PC-9 (cell line): ENCODE measurements around the gene ANKK1. TPM values are rescaled to one million over a fixed set of nuclear protein-coding genes. Genes with fewer than 3 reads are reported as not detected.

ENCODE experiments used
- BruUV-seq: library from RNA; stranded (reverse); fragments of 400-500 nt; replicated peaks from 2 replicates; lab custom pipeline; 2021; lab: Mats Ljungman, UMichigan
- CTCF ChIA-PET: fragments of 300-600 bp; sonication (Branson Sonifier 250); formaldehyde crosslinking; loops from one replicate; lab custom pipeline; 2022; ENCODE audit warnings: antibody characterized with exemption; lab: Charles Lee
- POLR2A ChIA-PET: fragments of 300-600 bp; sonication (Branson Sonifier 250); formaldehyde crosslinking; loops from one replicate; lab custom pipeline; 2022; ENCODE audit warnings: antibody characterized with exemption; ENCODE audit not compliant: unreplicated experiment; lab: Charles Lee
- DNase-seq, 2 experiments: peaks; one replicate each; pipeline versions ENCODE4 v3.0.0 to v3.0.0-alpha.2; 2015 to 2022; ENCODE audit warnings: mixed read lengths in 1 of 2
- H2AFZ ChIP-seq: fragments of 200-600 bp; sonication (generic); 2 replicates; pipeline ENCODE4 v1.8.1; 2017; ENCODE audit warnings: antibody characterized with exemption
- H3F3A ChIP-seq: fragments of 200-600 bp; sonication (generic); 2 replicates; pipeline ENCODE4 v1.8.1; 2017; ENCODE audit warnings: antibody characterized with exemption, mild to moderate bottlenecking, low read depth; ENCODE audit not compliant: insufficient read depth
- H3K27ac ChIP-seq: fragments of 200-600 bp; sonication (generic); 2 replicates; pipeline ENCODE4 v1.6.1; 2016; ENCODE audit warnings: mixed run types
- H3K27me3 ChIP-seq: fragments of 200-600 bp; sonication (generic); 2 replicates; pipeline ENCODE4 v1.6.1; 2016; ENCODE audit warnings: low read depth, mixed run types; ENCODE audit not compliant: insufficient read depth
- H3K36me3 ChIP-seq: fragments of 200-600 bp; sonication (generic); 2 replicates; pipeline ENCODE4 v1.6.1; 2016; ENCODE audit warnings: low read depth, mixed run types
- H3K4me1 ChIP-seq: fragments of 200-600 bp; sonication (generic); replicated peaks from 2 replicates; pipeline ENCODE4 v1.6.1; 2016; ENCODE audit warnings: mixed run types; ENCODE audit not compliant: insufficient read depth
- H3K4me2 ChIP-seq: fragments of 200-600 bp; sonication (generic); 2 replicates; pipeline ENCODE4 v1.6.1; 2017; ENCODE audit warnings: mixed run types
- H3K4me3 ChIP-seq: fragments of 200-600 bp; sonication (generic); 2 replicates; pipeline ENCODE4 v1.6.1; 2016; ENCODE audit warnings: mixed run types
- H3K79me2 ChIP-seq: fragments of 200-600 bp; sonication (generic); 2 replicates; pipeline ENCODE4 v1.6.1; 2017; ENCODE audit warnings: low read depth, mixed run types
- H3K9me2 ChIP-seq: fragments of 200-600 bp; sonication (generic); 2 replicates; pipeline ENCODE4 v1.8.1; 2017; ENCODE audit warnings: mild to moderate bottlenecking; ENCODE audit not compliant: insufficient read depth
- H3K9me3 ChIP-seq: fragments of 200-600 bp; sonication (generic); 2 replicates; pipeline ENCODE4 v1.8.1; 2016; ENCODE audit warnings: low read depth; ENCODE audit not compliant: insufficient read depth
- H4K20me1 ChIP-seq: fragments of 200-600 bp; sonication (generic); 2 replicates; pipeline ENCODE4 v1.8.1; 2017; ENCODE audit not compliant: insufficient read depth
- CTCF ChIP-seq: fragments of 200-600 bp; sonication (generic); conservative IDR thresholded peaks from 2 replicates; pipeline ENCODE4 v1.6.1; 2017; ENCODE audit warnings: mixed run types, antibody characterized with exemption, mild to moderate bottlenecking, moderate library complexity
- EZH2 ChIP-seq: fragments of 200-600 bp; sonication (generic); IDR thresholded peaks from 2 replicates; pipeline ENCODE4 v1.8.0; 2017; ENCODE audit warnings: antibody characterized with exemption, low read depth
- intact Hi-C: fragments of 100-400 bp; cut with micrococcal nuclease; formaldehyde crosslinking; loops from one replicate; pipeline ENCODE4 v1.10.0; 2022; ENCODE audit not compliant: unreplicated experiment
- total RNA-seq: library from RNA; stranded (reverse); gene quantifications from 2 replicates; pipeline ENCODE4 v1.2.3, GENCODE V29; 2021

ANKK1 gene
- total RNA-seq, 1 experiment from 2014 or later = not detected

GRCh38 chr11:113436672-113437252 lies 49.2 kb downstream of the ANKK1 start:
- H3F3A ChIP-seq = no peaks in the 10 kb centered on the region
- POLR2A ChIA-PET = no interaction called here
- H3K36me3 ChIP-seq = no peaks in the 10 kb centered on the region
- intact Hi-C loops = no loop called here
- H3K9me3 ChIP-seq = no peaks in the 10 kb centered on the region
- no peak overlapping the region for H3K4me2 ChIP-seq
- H3K27me3 ChIP-seq = peaks cover 54% of the 10 kb centered on the region
- DNase-seq = no peak
- H3K79me2 ChIP-seq = no peaks in the 10 kb centered on the region
- H2AFZ ChIP-seq = no peak overlapping the region
- H3K27ac ChIP-seq = no peak overlapping the region
- H3K9me2 ChIP-seq = no peaks in the 10 kb centered on the region
- TF ChIP-seq EZH2 = no peak
- TF ChIP-seq CTCF = no peak
- no peaks in the 10 kb centered on the region for H3K4me1 ChIP-seq
- no peak overlapping the region for H3K4me3 ChIP-seq
- BruUV-seq = no TSS peak
- CTCF ChIA-PET = no interaction called here
- no peaks in the 10 kb centered on the region for H4K20me1 ChIP-seq

GRCh38 chr11:113440816-113441215 lies 53.2 kb downstream of the ANKK1 start:
- no peak for TF ChIP-seq CTCF
- Histone ChIP-seq H3K9me2 (no peaks in the 10 kb centered on the region), H3K79me2 (no peaks in the 10 kb centered on the region), H3K4me1 (no peaks in the 10 kb centered on the region), H3K27ac (no peak overlapping the region), H3K36me3 (no peaks in the 10 kb centered on the region), H3K4me3 (no peak overlapping the region), H3K9me3 (no peaks in the 10 kb centered on the region), H4K20me1 (no peaks in the 10 kb centered on the region), H3K27me3 (peaks cover 66% of the 10 kb centered on the region), H3F3A (no peaks in the 10 kb centered on the region), H2AFZ (no peak overlapping the region), H3K4me2 (no peak overlapping the region)
- no TSS peak for BruUV-seq
- ChIA-PET CTCF (no interaction called here), POLR2A (no interaction called here)
- intact Hi-C loops = no loop called here
- DNase-seq = no peak

- TF ChIP-seq EZH2 (no peak), CTCF (no peak)
- ChIA-PET POLR2A (no interaction called here), CTCF (no interaction called here)
- H3K79me2 ChIP-seq = no peaks in the 10 kb centered on the region
- no TSS peak for BruUV-seq
- H3K9me2 ChIP-seq = no peaks in the 10 kb centered on the region
- H3K27ac ChIP-seq = no peak overlapping the region
- H3K4me1 ChIP-seq = no peaks in the 10 kb centered on the region
- H3K27me3 ChIP-seq = peaks cover 97% of the 10 kb centered on the region
- no peak overlapping the region for H3K4me2 ChIP-seq
- H2AFZ ChIP-seq = no peak overlapping the region
- H4K20me1 ChIP-seq = no peaks in the 10 kb centered on the region
- H3K36me3 ChIP-seq = no peaks in the 10 kb centered on the region
- no peaks in the 10 kb centered on the region for H3F3A ChIP-seq
- no peak for DNase-seq
- H3K9me3 ChIP-seq = no peaks in the 10 kb centered on the region
- H3K4me3 ChIP-seq = no peak overlapping the region
- intact Hi-C loops = no loop called here
Measured at GRCh38 chr11:113444502-113445123, 57.0 kb downstream of the ANKK1 start.
